H1 (cell line): ENCODE measurements around the gene COL9A2. TPM values are rescaled to one million over a fixed set of nuclear protein-coding genes. Genes with fewer than 3 reads are reported as not detected.

ENCODE experiments used
- CTCF ChIA-PET: fragments of 300-600 bp; sonication (Branson Sonifier 250); formaldehyde crosslinking; loops from one replicate; lab custom pipeline; 2021; ENCODE audit not compliant: partially characterized antibody; lab: Charles Lee
- POLR2A ChIA-PET: fragments of 300-600 bp; sonication (Branson Sonifier 250); formaldehyde crosslinking; loops from one replicate; lab custom pipeline; 2021; ENCODE audit warnings: inconsistent platforms; ENCODE audit not compliant: partially characterized antibody; lab: Charles Lee
- DNase-seq, 2 experiments: peaks; one replicate each; pipeline versions ENCODE4 v3.0.0 to v3.0.0-alpha.2; 2010 to 2022; ENCODE audit warnings: low spot score in 2 of 2, low read depth in 1 of 2, mixed read lengths in 1 of 2
- FAIRE-seq: peaks from 2 replicates; lab custom pipeline; 2011; peaks lifted over from hg19 to GRCh38; lab: Jason Lieb, UNC
- H2AFZ ChIP-seq: 2 replicates; pipeline ENCODE4 v1.8.1; 2012; ENCODE audit warnings: low read length, inconsistent platforms
- H2AK5ac ChIP-seq: 2 replicates; pipeline ENCODE4 v1.6.1; 2013; ENCODE audit warnings: low read depth, low read length
- H2BK120ac ChIP-seq: replicated peaks from 2 replicates; pipeline ENCODE3; 2013; ENCODE audit warnings: low read depth, low read length, inconsistent platforms
- H2BK12ac ChIP-seq: 2 replicates; pipeline ENCODE4 v1.6.1; 2013; ENCODE audit warnings: low read depth, low read length
- H2BK15ac ChIP-seq: 2 replicates; pipeline ENCODE4 v1.6.1; 2013; ENCODE audit warnings: low read length
- H2BK20ac ChIP-seq: 2 replicates; pipeline ENCODE4 v1.6.1; 2013; ENCODE audit warnings: low read length
- H2BK5ac ChIP-seq: 2 replicates; pipeline ENCODE4 v1.6.1; 2013; ENCODE audit warnings: low read depth, low read length
- H3K14ac ChIP-seq: 2 replicates; pipeline ENCODE4 v1.6.1; 2013; ENCODE audit warnings: inconsistent platforms; ENCODE audit not compliant: insufficient read length
- H3K18ac ChIP-seq: 2 replicates; pipeline ENCODE4 v1.6.1; 2013; ENCODE audit warnings: low read length; ENCODE audit errors: extremely low read depth
- H3K23ac ChIP-seq: 2 replicates; pipeline ENCODE4 v1.6.1; 2013; ENCODE audit warnings: inconsistent platforms; ENCODE audit not compliant: insufficient read length
- H3K23me2 ChIP-seq: 2 replicates; pipeline ENCODE4 v1.6.1; 2013; ENCODE audit warnings: low read depth, low read length
- H3K27ac ChIP-seq: 2 replicates; pipeline ENCODE4 v1.6.1; 2011; ENCODE audit warnings: low read depth, low read length, inconsistent platforms
- H3K27me3 ChIP-seq, 4 experiments: replicated peaks in 1 of 4; 1 replicate in 1 of 4; 2 replicates in 3 of 4; pipeline versions ENCODE4 v1.6.1 to v1.8.1; 2011 to 2013; ENCODE audit warnings: low read length in 3 of 4, mild to moderate bottlenecking in 3 of 4, inconsistent platforms in 2 of 4, mixed read lengths in 2 of 4, moderate library complexity in 1 of 4; ENCODE audit not compliant: control insufficient read depth in 3 of 4, insufficient read depth in 3 of 4; ENCODE audit errors: extremely low read depth in 1 of 4
- H3K36me3 ChIP-seq, 4 experiments: 2 replicates each; pipeline versions ENCODE4 v1.6.1 to v1.8.1; 2011 to 2013; ENCODE audit warnings: mild to moderate bottlenecking in 4 of 4, low read length in 3 of 4, moderate library complexity in 2 of 4, control low read depth in 1 of 4, inconsistent platforms in 1 of 4; ENCODE audit not compliant: insufficient read depth in 4 of 4, control insufficient read depth in 2 of 4
- H3K4ac ChIP-seq: replicated peaks from 2 replicates; pipeline ENCODE3; 2013; ENCODE audit warnings: low read length, low read depth, mixed read lengths, inconsistent platforms; ENCODE audit not compliant: insufficient read length
- H3K4me1 ChIP-seq, 4 experiments: replicated peaks in 1 of 4; 1 replicate in 1 of 4; 2 replicates in 3 of 4; pipeline versions ENCODE4 v1.6.1 to v1.8.1; 2011 to 2013; ENCODE audit warnings: low read length in 3 of 4, inconsistent platforms in 2 of 4, mixed read lengths in 1 of 4; ENCODE audit not compliant: insufficient read depth in 4 of 4, control insufficient read depth in 3 of 4
- H3K4me2 ChIP-seq, 2 experiments: 2 replicates each; pipeline versions ENCODE4 v1.6.1 to v1.8.1; 2011 to 2013; ENCODE audit warnings: low read depth in 2 of 2, low read length in 2 of 2, control low read depth in 1 of 2, inconsistent platforms in 1 of 2, mild to moderate bottlenecking in 1 of 2; ENCODE audit not compliant: insufficient read depth in 1 of 2
- H3K4me3 ChIP-seq, 4 experiments: fragments of 200-600, 300-600 bp in 1 of 4; sonication (generic), shearing (Covaris generic), sonication (Bioruptor Twin) in 1 of 4; 2 replicates each; pipeline versions ENCODE4 v1.5.1 to v1.8.1; 2011 to 2016; ENCODE audit warnings: low read length in 4 of 4, low read depth in 3 of 4, control low read depth in 2 of 4, inconsistent platforms in 2 of 4, mild to moderate bottlenecking in 2 of 4, mixed read lengths in 1 of 4, moderate library complexity in 1 of 4; ENCODE audit not compliant: insufficient read depth in 2 of 4; ENCODE audit errors: extremely low read depth in 1 of 4
- H3K56ac ChIP-seq: replicated peaks from 2 replicates; pipeline ENCODE3; 2013; ENCODE audit warnings: low read depth, mild to moderate bottlenecking, mixed read lengths, low read length, inconsistent platforms; ENCODE audit not compliant: insufficient read length
- H3K79me1 ChIP-seq: 2 replicates; pipeline ENCODE4 v1.6.1; 2013; ENCODE audit warnings: low read depth, low read length, control low read depth
- H3K79me2 ChIP-seq, 2 experiments: 2 replicates each; pipeline versions ENCODE4 v1.6.1 to v1.8.1; 2012 to 2013; ENCODE audit warnings: low read length in 2 of 2, mild to moderate bottlenecking in 2 of 2, inconsistent platforms in 1 of 2; ENCODE audit not compliant: insufficient read depth in 2 of 2, control insufficient read depth in 1 of 2
- H3K9ac ChIP-seq, 4 experiments: replicated peaks in 1 of 4; 1 replicate in 1 of 4; 2 replicates in 3 of 4; pipeline versions ENCODE4 v1.6.1 to v1.8.1; 2011 to 2013; ENCODE audit warnings: low read depth in 3 of 4, low read length in 3 of 4, control low read depth in 2 of 4, mild to moderate bottlenecking in 2 of 4, moderate library complexity in 2 of 4, inconsistent platforms in 1 of 4; ENCODE audit errors: extremely low read depth in 1 of 4
- H3K9me3 ChIP-seq, 2 experiments: 2 replicates each; pipeline versions ENCODE4 v1.6.1 to v1.8.1; 2012 to 2013; ENCODE audit warnings: mild to moderate bottlenecking in 2 of 2, moderate library complexity in 2 of 2, control low read depth in 1 of 2, inconsistent platforms in 1 of 2, low read depth in 1 of 2, low read length in 1 of 2, mixed read lengths in 1 of 2; ENCODE audit not compliant: insufficient read depth in 2 of 2
- H4K20me1 ChIP-seq, 2 experiments: replicated peaks in 1 of 2; 2 replicates each; pipeline versions ENCODE3 to v1.8.1; 2011 to 2013; ENCODE audit warnings: inconsistent platforms in 2 of 2, low read length in 2 of 2, mild to moderate bottlenecking in 1 of 2; ENCODE audit not compliant: insufficient read depth in 2 of 2, control insufficient read depth in 1 of 2
- H4K5ac ChIP-seq: 2 replicates; pipeline ENCODE4 v1.6.1; 2013; ENCODE audit warnings: low read length, low read depth, mixed read lengths, inconsistent platforms; ENCODE audit not compliant: insufficient read length
- H4K8ac ChIP-seq: 2 replicates; pipeline ENCODE4 v1.8.0; 2013; ENCODE audit warnings: mild to moderate bottlenecking, moderate library complexity, low read length, inconsistent platforms; ENCODE audit not compliant: insufficient read depth; ENCODE audit errors: extremely low read depth
- H4K91ac ChIP-seq: replicated peaks from 2 replicates; pipeline ENCODE3; 2013; ENCODE audit warnings: low read length, mixed read lengths, inconsistent platforms; ENCODE audit not compliant: insufficient read length
- BCL11A ChIP-seq, 2 experiments: IDR thresholded peaks; one replicate each; pipeline ENCODE4 v1.6.1; 2011; ENCODE audit warnings: low read depth in 2 of 2, low read length in 2 of 2, mild to moderate bottlenecking in 2 of 2
- RBBP5 ChIP-seq: IDR thresholded peaks from 2 replicates; pipeline ENCODE4 v1.7.1; 2012; ENCODE audit warnings: low read depth, mild to moderate bottlenecking, inconsistent platforms, low read length, moderate library complexity, borderline replicate concordance
- WGBS, 2 experiments: shearing (Covaris generic) in 1 of 2; methylation state at CpG; one replicate each; pipeline versions ENCODE4 v1.1.6 to v1.1.7; 2013 to 2015; ENCODE audit warnings: low lambda C conversion rate in 2 of 2, mixed read lengths in 2 of 2, inconsistent platforms in 1 of 2, low coverage in 1 of 2, missing lambda C conversion rate in 1 of 2; ENCODE audit not compliant: insufficient replicate concordance in 2 of 2, insufficient coverage in 1 of 2, insufficient read length in 1 of 2; ENCODE audit errors: extremely low coverage in 1 of 2, missing lambda C conversion rate in 1 of 2; 5-methylcytosine and 5-hydroxymethylcytosine counted together
- polyA plus RNA-seq, 7 experiments: library from polyadenylated mRNA; depleted of rRNA in 3 of 7; stranded (reverse) in 5 of 7; unstranded in 2 of 7; fragments of >200 nt in 5 of 7; fragments of 200-250 nt in 2 of 7; gene quantifications; 1 replicate in 5 of 7; 2 replicates in 1 of 7; 4 replicates in 1 of 7; pipeline versions ENCODE4 v1.2.1 to v1.2.3, GENCODE V29; 2011 to 2013; ENCODE audit warnings: missing spikeins in 2 of 7, mixed read lengths in 2 of 7
- total RNA-seq: library from RNA; stranded (reverse); fragmentation: NEBNext Ultra II Directional; extraction: Animal tissue kit (Norgen Biotek cat#: 25700); gene quantifications from 2 replicates; pipeline ENCODE4 v1.2.1, GENCODE V29; 2021

The COL9A2 gene
- total and polyA plus RNA-seq, 2 of the 8 experiments (the other 6 are each of a cell fraction or from before 2014, with no cell fraction given), result 3.2 to 3.3 TPM

GRCh38 chr1:40317394-40318074 lies 448 bp upstream of the COL9A2 start:
- no peak overlapping the region for H4K91ac ChIP-seq
- H3K9me3 ChIP-seq, result no peaks in the 10 kb centered on the region
- H3K79me1 ChIP-seq, result no peaks in the 10 kb centered on the region
- TF ChIP-seq BCL11A (IDR thresholded peaks at IDR 0.05; ENCODE audit: low read depth in 2 of 2, low read length in 2 of 2) (no peak), RBBP5 (peak; percentile 6; the same call in 1 of the 2 replicates)
- H2AFZ ChIP-seq, result 0 out of 2 replicates have a peak overlapping the region, but pooled peaks have one; percentile 48
- no peak overlapping the region for H2BK20ac ChIP-seq
- no peaks in the 10 kb centered on the region for H3K79me2 ChIP-seq
- H3K9ac ChIP-seq, result no peak overlapping the region
- no peak overlapping the region for H4K5ac ChIP-seq
- H3K23ac ChIP-seq, result no peak overlapping the region
- no peak overlapping the region for H3K18ac ChIP-seq
- H4K8ac ChIP-seq, result no peak overlapping the region
- H2AK5ac ChIP-seq, result no peak overlapping the region
- H3K4ac ChIP-seq, result no peak overlapping the region
- H3K36me3 ChIP-seq, result peaks cover 0 to 5% (median 0%) of the 10 kb centered on the region in 4 experiments; a peak in 1 of 8 replicates
- ChIA-PET CTCF (interaction anchor here (0.6 to 10.4 kb wide), 12 partner anchors 7 to 297 kb away, joined by 3 to 144 read pairs (median 6); no protein-coding TSS in a partner anchor), POLR2A (interaction anchor here (0.5 to 1.5 kb wide), 3 partner anchors 21 to 246 kb away, joined by 3 to 5 read pairs (median 4); no protein-coding TSS in a partner anchor)
- H4K20me1 ChIP-seq, result no peaks in the 10 kb centered on the region
- peaks cover 8 to 18% (median 11%) of the 10 kb centered on the region in 4 experiments for H3K4me1 ChIP-seq
- H2BK12ac ChIP-seq, result peak overlapping the region; percentile 23; the same call in 1 of the 2 replicates
- whole genome bisulfite sequencing, 2 experiments, result 30% methylated on average over 15 of the region's 21 CpGs; no CpG with 5 or more reads in 1 of the 2 experiments
- peak overlapping the region; percentile 12; the same call in 1 of the 2 replicates for H2BK15ac ChIP-seq
- peaks cover 20 to 53% (median 45%) of the 10 kb centered on the region in 4 experiments for H3K27me3 ChIP-seq
- H3K56ac ChIP-seq, result no peak overlapping the region
- H3K4me3 ChIP-seq, result peak overlapping the region; percentile 36 to 63 (median 46); a peak in 7 of 8 replicates
- H2BK5ac ChIP-seq, result no peak overlapping the region; the same call in 1 of the 2 replicates
- H3K27ac ChIP-seq, result no peak overlapping the region
- DNase-seq, result peak in 1 of 2 experiments; percentile 71
- no peak overlapping the region for H3K14ac ChIP-seq
- peak overlapping the region; percentile 67 to 73 for H3K4me2 ChIP-seq
- H3K23me2 ChIP-seq, result peaks cover 20% of the 10 kb centered on the region; the same call in 1 of the 2 replicates
- FAIRE-seq, result no peak
- H2BK120ac ChIP-seq, result no peak overlapping the region
